A549 (cell line): ENCODE measurements around the gene SF1.

Experiments used
- EP300 ChIP-seq, 2 experiments: fragments of >200 bp; sonication (Bioruptor Twin); formaldehyde crosslinking; IDR thresholded peaks; 2 replicates in 1 of 2; 3 replicates in 1 of 2; pipeline ENCODE4 v1.6.1; 2016 to 2017
- HDAC2 ChIP-seq: fragments of 200-600 bp; sonication (generic); IDR thresholded peaks from 2 replicates; pipeline ENCODE4 v1.6.1; 2016
- KDM1A ChIP-seq: fragments of 200-600 bp; sonication (generic); IDR thresholded peaks from 2 replicates; pipeline ENCODE4 v1.6.1; 2016; ENCODE audit warnings: low read depth, mild to moderate bottlenecking
- PHF8 ChIP-seq: fragments of 200-600 bp; sonication (generic); IDR thresholded peaks from 2 replicates; pipeline ENCODE4 v1.6.1; 2016; ENCODE audit warnings: low read depth, mild to moderate bottlenecking, antibody characterized with exemption, moderate library complexity, borderline replicate concordance
- POLR2A ChIP-seq: IDR thresholded peaks from 2 replicates; pipeline ENCODE4 v1.6.1; 2012; ENCODE audit warnings: mild to moderate bottlenecking, low read length
- SREBF2 ChIP-seq: fragments of 450-650 bp; IDR thresholded peaks from 2 replicates; pipeline ENCODE4 v1.6.1; 2014; ENCODE audit warnings: mild to moderate bottlenecking, moderate library complexity
- TF ChIP-seq, protein P1 (sequence below): IDR thresholded peaks from 2 replicates; pipeline ENCODE4 v1.6.1; 2012; ENCODE audit warnings: low read depth, borderline replicate concordance
- TF ChIP-seq, protein P2 (sequence below): IDR thresholded peaks from 2 replicates; pipeline ENCODE4 v1.6.1; 2012
- TF ChIP-seq, protein P3 (sequence below): fragments of 450-650 bp; IDR thresholded peaks from 2 replicates; pipeline ENCODE4 v1.6.1; 2014; ENCODE audit warnings: antibody characterized with exemption
- TF ChIP-seq, protein P4 (sequence below): fragments of >200 bp; sonication (Bioruptor Twin); formaldehyde crosslinking; IDR thresholded peaks from 3 replicates; pipeline ENCODE4 v1.5.1; 2016
- TF ChIP-seq, protein P5 (sequence below): fragments of 200-600 bp; sonication (generic); IDR thresholded peaks from 2 replicates; pipeline ENCODE4 v1.6.1; 2016; ENCODE audit warnings: antibody characterized with exemption, mild to moderate bottlenecking, moderate library complexity

DNA sequence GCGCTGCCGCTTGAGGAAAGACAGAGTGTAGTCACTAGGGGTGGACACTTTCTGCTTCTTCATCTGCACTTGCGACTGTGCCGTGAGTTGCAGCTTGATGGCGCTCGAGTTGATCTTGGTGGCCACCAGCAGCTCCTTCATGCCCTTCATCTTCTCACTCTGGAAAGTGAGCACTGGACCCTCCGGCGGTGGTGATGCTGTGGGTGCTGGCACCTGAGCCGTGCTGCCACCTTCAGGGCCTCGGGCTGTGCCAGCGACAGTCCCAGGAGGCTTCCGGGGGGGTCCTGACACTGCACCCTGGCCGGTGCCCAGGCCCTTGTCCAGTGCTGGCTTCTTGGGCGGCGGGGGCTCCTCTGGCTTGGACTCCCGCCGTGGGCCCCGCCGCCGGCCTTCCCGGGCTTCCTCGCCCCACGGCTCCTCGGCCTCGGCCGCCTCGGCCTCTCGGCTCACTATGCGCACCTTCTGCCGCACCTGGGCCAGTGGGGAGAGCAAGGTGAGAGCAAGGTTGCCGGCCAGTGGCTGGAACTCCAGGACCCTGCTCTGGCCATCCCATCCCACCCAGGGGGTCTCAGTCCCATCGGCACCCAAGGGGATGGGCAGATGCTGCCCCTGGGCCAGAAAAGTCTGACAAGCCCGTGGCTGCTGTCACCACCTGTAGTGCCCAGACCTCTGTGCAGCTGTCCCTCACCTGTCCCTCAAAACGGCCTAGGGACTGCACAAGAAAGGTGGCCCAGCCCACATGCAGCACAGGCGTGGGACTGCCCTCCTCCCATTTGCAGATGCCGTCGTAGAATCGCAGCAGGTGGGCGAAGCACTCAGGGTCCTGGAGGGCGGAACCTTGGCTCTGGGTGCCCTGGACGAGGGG is 26.2 kb upstream of the SF1 start:
- TF ChIP-seq, protein P1, sequence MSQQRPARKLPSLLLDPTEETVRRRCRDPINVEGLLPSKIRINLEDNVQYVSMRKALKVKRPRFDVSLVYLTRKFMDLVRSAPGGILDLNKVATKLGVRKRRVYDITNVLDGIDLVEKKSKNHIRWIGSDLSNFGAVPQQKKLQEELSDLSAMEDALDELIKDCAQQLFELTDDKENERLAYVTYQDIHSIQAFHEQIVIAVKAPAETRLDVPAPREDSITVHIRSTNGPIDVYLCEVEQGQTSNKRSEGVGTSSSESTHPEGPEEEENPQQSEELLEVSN = no peak
- TF ChIP-seq EP300 (IDR thresholded peaks at IDR 0.05) (no peak), SREBF2 (no peak), PHF8 (no peak), KDM1A (no peak), HDAC2 (no peak), POLR2A (no peak)
- TF ChIP-seq, protein P2, sequence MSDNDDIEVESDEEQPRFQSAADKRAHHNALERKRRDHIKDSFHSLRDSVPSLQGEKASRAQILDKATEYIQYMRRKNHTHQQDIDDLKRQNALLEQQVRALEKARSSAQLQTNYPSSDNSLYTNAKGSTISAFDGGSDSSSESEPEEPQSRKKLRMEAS = no peak
- TF ChIP-seq, protein P3, sequence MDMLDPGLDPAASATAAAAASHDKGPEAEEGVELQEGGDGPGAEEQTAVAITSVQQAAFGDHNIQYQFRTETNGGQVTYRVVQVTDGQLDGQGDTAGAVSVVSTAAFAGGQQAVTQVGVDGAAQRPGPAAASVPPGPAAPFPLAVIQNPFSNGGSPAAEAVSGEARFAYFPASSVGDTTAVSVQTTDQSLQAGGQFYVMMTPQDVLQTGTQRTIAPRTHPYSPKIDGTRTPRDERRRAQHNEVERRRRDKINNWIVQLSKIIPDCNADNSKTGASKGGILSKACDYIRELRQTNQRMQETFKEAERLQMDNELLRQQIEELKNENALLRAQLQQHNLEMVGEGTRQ = no peak
- TF ChIP-seq, protein P4, sequence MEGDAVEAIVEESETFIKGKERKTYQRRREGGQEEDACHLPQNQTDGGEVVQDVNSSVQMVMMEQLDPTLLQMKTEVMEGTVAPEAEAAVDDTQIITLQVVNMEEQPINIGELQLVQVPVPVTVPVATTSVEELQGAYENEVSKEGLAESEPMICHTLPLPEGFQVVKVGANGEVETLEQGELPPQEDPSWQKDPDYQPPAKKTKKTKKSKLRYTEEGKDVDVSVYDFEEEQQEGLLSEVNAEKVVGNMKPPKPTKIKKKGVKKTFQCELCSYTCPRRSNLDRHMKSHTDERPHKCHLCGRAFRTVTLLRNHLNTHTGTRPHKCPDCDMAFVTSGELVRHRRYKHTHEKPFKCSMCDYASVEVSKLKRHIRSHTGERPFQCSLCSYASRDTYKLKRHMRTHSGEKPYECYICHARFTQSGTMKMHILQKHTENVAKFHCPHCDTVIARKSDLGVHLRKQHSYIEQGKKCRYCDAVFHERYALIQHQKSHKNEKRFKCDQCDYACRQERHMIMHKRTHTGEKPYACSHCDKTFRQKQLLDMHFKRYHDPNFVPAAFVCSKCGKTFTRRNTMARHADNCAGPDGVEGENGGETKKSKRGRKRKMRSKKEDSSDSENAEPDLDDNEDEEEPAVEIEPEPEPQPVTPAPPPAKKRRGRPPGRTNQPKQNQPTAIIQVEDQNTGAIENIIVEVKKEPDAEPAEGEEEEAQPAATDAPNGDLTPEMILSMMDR = no peak
- TF ChIP-seq, protein P5, sequence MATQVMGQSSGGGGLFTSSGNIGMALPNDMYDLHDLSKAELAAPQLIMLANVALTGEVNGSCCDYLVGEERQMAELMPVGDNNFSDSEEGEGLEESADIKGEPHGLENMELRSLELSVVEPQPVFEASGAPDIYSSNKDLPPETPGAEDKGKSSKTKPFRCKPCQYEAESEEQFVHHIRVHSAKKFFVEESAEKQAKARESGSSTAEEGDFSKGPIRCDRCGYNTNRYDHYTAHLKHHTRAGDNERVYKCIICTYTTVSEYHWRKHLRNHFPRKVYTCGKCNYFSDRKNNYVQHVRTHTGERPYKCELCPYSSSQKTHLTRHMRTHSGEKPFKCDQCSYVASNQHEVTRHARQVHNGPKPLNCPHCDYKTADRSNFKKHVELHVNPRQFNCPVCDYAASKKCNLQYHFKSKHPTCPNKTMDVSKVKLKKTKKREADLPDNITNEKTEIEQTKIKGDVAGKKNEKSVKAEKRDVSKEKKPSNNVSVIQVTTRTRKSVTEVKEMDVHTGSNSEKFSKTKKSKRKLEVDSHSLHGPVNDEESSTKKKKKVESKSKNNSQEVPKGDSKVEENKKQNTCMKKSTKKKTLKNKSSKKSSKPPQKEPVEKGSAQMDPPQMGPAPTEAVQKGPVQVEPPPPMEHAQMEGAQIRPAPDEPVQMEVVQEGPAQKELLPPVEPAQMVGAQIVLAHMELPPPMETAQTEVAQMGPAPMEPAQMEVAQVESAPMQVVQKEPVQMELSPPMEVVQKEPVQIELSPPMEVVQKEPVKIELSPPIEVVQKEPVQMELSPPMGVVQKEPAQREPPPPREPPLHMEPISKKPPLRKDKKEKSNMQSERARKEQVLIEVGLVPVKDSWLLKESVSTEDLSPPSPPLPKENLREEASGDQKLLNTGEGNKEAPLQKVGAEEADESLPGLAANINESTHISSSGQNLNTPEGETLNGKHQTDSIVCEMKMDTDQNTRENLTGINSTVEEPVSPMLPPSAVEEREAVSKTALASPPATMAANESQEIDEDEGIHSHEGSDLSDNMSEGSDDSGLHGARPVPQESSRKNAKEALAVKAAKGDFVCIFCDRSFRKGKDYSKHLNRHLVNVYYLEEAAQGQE = no peak
